HFF-Myc (cell line): Measurements from ENCODE around the gene RHOF.

Source experiments
- DNase-seq: peaks from one replicate; pipeline ENCODE4 v3.0.0-alpha.2; 2011; ENCODE audit warnings: low read depth; ENCODE audit errors: extremely low read depth
- H3K4me3 ChIP-seq: replicated peaks from 2 replicates; pipeline ENCODE4 v1.5.1; 2011; ENCODE audit warnings: low read depth, mild to moderate bottlenecking, control low read depth, low read length
- TF ChIP-seq, protein P1 (sequence below): IDR thresholded peaks from 2 replicates; pipeline ENCODE4 v1.5.1; 2012; ENCODE audit warnings: mild to moderate bottlenecking, low read depth, low read length, control low read depth; ENCODE audit errors: missing control alignments

RHOF gene

DNA sequence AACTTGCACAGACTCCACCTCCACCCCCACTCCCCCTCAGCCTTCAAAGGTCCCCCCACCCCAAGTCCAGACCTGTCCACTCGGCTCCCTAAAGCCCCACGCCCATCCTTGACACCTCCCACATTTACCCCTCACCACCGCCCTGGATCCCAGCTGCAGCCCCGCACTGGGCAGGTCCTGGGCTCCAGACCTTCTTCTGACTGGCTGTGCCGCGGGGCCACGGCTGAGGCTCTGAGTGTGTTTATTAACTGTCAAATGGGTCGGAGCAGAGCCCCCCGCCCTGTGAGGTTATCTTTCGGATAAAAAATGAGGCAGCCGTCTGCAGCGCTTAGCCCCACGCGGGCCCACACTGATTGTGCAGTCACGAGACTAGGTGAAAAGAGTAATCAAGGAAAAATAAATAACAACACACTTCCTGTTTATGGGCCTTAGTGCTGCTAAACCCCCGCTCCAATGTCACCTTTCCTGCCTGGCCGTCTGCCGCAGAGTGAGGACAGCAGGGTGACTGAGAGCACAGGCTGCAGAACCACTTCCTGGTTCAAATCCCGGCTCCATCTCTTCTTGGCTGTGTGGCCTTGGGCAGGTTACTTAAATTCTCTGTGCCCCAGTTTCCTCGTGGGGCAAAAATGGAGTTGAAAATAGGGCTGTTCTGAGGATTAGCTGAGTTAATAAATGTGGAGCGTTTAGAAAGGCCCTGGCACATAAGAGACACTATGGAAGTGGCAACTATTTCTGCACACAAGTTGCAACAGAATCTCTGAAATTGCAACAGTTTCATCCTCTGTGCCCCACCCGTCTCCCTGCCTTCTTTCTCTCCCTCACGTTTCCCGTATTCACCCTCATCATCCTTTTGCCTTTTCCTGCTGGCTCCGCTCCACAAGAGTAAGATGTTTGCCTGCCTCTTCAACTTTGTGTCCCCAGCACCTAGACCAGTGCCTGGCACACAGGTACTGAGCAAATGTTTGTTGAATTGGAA, 19.7 kb upstream of the RHOF start:
- TF ChIP-seq, protein P1, sequence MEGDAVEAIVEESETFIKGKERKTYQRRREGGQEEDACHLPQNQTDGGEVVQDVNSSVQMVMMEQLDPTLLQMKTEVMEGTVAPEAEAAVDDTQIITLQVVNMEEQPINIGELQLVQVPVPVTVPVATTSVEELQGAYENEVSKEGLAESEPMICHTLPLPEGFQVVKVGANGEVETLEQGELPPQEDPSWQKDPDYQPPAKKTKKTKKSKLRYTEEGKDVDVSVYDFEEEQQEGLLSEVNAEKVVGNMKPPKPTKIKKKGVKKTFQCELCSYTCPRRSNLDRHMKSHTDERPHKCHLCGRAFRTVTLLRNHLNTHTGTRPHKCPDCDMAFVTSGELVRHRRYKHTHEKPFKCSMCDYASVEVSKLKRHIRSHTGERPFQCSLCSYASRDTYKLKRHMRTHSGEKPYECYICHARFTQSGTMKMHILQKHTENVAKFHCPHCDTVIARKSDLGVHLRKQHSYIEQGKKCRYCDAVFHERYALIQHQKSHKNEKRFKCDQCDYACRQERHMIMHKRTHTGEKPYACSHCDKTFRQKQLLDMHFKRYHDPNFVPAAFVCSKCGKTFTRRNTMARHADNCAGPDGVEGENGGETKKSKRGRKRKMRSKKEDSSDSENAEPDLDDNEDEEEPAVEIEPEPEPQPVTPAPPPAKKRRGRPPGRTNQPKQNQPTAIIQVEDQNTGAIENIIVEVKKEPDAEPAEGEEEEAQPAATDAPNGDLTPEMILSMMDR: no peak
- no peak for DNase-seq
- H3K4me3 ChIP-seq: peak overlapping the region; percentile 56

DNA sequence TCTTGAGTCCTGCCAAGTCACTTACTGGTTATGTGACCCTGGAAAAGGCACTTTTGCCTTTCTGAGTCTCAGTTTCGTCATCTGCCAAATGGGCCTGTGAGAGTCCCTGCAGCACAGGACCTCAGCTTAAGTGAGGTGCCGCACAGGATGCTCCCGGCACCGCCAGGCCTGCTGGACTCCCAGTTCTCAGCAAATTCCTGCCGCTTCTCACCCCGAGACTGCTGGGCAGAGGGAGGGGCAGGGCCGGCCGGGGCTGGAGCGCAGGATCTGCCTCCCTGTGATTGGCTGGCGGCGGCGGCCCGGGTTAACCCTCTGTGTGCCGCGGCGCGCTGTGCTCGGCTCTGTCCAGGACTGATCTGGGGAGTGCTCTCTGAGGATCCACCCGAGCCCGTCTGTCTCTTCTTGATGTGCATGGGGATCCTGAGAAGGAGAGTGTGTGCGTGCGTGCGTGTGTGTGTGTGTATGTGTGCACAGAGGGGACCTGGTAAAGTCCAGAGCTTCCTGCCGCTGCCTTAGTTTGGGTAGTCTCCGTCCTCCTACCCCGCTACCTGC, 18.9 kb upstream of the RHOF start:
- DNase-seq: no peak
- TF ChIP-seq, protein P1: no peak
- H3K4me3 ChIP-seq: peak overlapping the region; percentile 56

DNA sequence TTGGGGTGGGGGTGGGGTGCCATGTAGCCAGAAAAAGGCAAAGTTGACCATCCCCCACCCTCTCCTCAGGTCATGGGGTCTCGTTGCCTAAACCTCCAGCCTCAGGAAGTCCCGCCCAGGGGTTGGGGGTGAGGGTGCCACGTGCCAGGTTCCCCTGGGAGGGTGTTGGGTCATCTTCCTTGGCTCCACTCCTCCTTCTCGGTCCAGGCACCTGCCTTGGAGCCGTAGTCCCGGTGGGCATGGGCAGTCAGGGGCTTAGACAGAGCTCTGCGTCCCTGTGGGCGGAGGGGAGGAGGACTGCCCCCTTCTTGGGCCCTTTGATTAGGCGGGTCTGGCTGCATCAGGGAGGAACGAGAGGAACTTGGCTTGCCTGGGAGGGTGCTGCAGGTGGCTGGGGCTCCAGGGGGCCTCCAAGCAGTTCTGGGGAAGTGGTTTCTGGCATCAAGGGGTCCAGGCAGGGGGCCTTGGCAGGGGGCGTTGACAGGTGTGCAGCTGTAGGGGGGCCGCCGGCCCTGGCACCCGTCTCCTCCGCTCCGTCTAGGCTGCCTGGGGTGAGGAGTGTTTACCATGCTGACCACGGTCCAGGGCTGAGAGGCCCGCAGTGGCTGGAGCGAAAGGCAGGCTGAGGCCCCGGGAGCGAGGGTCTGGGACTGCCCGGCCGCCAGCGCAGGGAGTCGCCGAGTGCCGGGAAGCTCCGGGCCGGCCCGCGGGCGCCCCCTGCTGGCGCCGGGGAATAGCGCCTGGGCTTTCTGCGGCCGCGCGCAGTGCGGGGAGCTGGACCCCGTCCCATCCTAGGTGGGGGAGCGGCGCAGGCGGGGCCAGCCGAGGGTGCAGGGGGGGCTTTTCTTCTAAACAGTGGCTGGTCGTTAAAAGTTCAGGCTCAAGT, 18.2 kb upstream of the RHOF start:
- TF ChIP-seq, protein P1: peak; percentile 91
- no peak for DNase-seq
- H3K4me3 ChIP-seq: peak overlapping the region; percentile 56

DNA sequence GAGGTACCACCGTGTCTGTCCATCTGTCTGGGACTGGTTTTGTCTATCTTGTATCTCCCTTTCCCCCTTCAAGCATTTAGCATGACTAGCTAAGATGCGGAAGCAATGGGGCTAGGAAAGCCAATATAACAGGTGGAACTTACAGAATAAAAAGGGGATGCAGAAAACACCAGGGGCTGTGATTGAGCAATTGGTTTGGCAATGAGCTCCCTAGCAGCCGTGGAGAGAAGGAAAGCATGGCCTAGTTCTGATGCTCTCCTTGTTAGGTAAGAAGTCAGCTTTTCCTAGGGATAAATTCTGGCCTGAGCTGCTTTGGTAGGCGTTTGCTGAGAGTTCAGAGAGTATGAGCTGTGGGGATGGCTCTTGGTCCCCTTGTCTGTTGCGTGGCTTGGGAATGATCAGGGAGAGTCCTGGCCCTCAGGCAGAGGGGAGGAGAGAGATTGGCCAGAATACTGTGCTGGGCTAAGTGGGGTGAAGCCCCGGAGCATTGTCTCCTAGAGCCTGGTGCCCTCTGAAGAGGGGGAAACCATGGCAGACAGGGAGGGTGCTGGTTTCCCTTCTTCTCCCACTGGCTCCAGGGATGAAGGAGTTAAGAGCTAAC, 17.4 kb upstream of the RHOF start:
- TF ChIP-seq, protein P1: no peak
- no peak for DNase-seq
- peak overlapping the region; percentile 56 for H3K4me3 ChIP-seq

DNA sequence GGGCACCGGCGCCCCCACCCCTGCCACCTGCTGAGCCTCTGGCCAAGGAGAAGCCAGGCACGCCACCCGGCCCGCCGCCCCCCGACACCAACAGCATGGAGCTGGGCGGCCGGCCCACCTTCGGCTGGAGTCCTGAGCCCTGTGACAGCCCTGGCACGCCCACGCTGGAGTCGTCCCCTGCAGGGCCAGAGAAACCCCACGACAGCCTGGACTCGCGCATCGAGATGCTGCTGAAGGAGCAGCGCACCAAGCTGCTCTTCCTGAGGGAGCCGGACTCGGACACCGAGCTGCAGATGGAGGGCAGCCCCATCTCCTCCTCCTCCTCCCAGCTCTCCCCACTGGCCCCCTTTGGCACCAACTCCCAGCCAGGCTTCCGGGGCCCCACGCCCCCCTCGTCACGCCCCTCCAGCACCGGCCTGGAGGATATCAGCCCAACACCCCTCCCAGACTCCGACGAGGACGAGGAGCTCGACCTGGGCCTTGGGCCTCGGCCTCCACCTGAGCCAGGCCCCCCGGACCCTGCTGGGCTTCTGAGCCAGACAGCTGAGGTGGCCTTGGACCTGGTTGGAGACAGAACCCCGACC, 16.8 kb upstream of the RHOF start:
- peak overlapping the region; percentile 56 for H3K4me3 ChIP-seq
- DNase-seq: no peak
- TF ChIP-seq, protein P1: no peak

DNA sequence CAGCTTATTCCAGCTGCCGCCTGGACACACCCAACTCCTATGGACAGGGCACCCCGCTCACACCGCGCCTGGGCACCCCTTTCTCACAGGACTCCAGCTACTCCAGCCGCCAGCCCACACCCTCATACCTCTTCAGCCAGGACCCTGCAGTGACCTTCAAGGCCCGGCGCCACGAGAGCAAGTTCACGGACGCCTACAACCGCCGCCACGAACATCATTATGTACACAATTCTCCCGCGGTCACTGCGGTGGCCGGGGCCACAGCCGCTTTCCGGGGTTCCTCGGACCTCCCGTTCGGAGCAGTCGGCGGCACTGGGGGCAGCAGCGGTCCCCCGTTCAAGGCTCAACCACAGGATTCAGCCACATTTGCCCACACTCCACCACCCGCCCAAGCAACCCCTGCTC, 16.2 kb upstream of the RHOF start:
- no peak overlapping the region for H3K4me3 ChIP-seq
- DNase-seq: no peak
- TF ChIP-seq, protein P1: no peak
